ENCODE results near the gene KIF25.

DNA sequence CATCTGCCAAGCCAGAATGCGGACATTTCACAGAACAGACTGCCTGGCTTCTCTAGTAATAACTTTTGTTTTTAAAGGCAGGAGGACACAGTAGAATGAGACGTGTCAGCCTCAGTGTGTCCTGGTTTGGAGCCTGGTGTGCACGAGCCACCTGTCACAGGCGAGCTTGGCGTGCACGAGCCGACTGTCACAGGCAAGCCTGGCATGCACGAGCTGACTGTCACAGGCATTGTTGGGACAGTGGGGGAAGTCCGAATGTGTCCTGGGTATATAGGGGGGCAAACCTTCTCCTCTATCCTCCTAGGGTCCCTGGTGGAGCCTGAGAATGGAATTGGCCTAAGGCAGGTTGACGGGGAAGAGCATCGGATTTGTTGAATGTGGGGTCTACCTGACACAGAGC is 7.5 kb downstream of the KIF25 start:
- TF ChIP-seq MAX (CRISPR knock-in tag; IDR thresholded peaks at IDR 0.05): no peak
- TF ChIP-seq, protein P1, sequence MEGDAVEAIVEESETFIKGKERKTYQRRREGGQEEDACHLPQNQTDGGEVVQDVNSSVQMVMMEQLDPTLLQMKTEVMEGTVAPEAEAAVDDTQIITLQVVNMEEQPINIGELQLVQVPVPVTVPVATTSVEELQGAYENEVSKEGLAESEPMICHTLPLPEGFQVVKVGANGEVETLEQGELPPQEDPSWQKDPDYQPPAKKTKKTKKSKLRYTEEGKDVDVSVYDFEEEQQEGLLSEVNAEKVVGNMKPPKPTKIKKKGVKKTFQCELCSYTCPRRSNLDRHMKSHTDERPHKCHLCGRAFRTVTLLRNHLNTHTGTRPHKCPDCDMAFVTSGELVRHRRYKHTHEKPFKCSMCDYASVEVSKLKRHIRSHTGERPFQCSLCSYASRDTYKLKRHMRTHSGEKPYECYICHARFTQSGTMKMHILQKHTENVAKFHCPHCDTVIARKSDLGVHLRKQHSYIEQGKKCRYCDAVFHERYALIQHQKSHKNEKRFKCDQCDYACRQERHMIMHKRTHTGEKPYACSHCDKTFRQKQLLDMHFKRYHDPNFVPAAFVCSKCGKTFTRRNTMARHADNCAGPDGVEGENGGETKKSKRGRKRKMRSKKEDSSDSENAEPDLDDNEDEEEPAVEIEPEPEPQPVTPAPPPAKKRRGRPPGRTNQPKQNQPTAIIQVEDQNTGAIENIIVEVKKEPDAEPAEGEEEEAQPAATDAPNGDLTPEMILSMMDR (IDR thresholded peaks at IDR 0.05): no peak
- TF ChIP-seq, protein P2, sequence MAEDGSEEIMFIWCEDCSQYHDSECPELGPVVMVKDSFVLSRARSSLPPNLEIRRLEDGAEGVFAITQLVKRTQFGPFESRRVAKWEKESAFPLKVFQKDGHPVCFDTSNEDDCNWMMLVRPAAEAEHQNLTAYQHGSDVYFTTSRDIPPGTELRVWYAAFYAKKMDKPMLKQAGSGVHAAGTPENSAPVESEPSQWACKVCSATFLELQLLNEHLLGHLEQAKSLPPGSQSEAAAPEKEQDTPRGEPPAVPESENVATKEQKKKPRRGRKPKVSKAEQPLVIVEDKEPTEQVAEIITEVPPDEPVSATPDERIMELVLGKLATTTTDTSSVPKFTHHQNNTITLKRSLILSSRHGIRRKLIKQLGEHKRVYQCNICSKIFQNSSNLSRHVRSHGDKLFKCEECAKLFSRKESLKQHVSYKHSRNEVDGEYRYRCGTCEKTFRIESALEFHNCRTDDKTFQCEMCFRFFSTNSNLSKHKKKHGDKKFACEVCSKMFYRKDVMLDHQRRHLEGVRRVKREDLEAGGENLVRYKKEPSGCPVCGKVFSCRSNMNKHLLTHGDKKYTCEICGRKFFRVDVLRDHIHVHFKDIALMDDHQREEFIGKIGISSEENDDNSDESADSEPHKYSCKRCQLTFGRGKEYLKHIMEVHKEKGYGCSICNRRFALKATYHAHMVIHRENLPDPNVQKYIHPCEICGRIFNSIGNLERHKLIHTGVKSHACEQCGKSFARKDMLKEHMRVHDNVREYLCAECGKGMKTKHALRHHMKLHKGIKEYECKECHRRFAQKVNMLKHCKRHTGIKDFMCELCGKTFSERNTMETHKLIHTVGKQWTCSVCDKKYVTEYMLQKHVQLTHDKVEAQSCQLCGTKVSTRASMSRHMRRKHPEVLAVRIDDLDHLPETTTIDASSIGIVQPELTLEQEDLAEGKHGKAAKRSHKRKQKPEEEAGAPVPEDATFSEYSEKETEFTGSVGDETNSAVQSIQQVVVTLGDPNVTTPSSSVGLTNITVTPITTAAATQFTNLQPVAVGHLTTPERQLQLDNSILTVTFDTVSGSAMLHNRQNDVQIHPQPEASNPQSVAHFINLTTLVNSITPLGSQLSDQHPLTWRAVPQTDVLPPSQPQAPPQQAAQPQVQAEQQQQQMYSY (CRISPR knock-in tag; IDR thresholded peaks at IDR 0.05): no peak
- TF ChIP-seq ZBTB21 (CRISPR knock-in tag; IDR thresholded peaks at IDR 0.05; ENCODE audit: borderline replicate concordance): no peak
- no peak for TF ChIP-seq E2F4 (CRISPR knock-in tag; IDR thresholded peaks at IDR 0.05; ENCODE audit: borderline replicate concordance, low read depth)
- TF ChIP-seq NFATC4 (CRISPR knock-in tag; IDR thresholded peaks at IDR 0.05): no peak

Measured in WTC11 (cell line).